Stimulated activated naive B cell treated with anti-CD40 and anti-IgM and Interleukin-4, amounts not matched to agents 10 μg/mL and 1 μg/mL and 100 μg/mL, for 72 hours (primary cell): ENCODE data around the gene SPO11.

ENCODE experiments used
- ATAC-seq, 2 donors: fragments of 150-1000 bp; cut with Tn5 transposase; replicated peaks; 2 replicates each; pipeline ENCODE4 v1.10.0; 2021; ENCODE audit warnings: moderate library complexity in 1 of 2
- DNase-seq: peaks from one replicate; pipeline ENCODE4 v3.0.0; 2021
- H3K27ac Mint-ChIP-seq: one replicate; pipeline ENCODE4 v1.8.0; 2022; ENCODE audit warnings: mild to moderate bottlenecking, mixed read lengths
- H3K27me3 Mint-ChIP-seq, 2 donors: one replicate each; pipeline ENCODE4 v1.8.0; 2022; ENCODE audit warnings: mixed read lengths in 2 of 2
- H3K36me3 Mint-ChIP-seq, 2 donors: one replicate each; pipeline ENCODE4 v1.8.0; 2022; ENCODE audit warnings: mixed read lengths in 2 of 2, mild to moderate bottlenecking in 1 of 2
- H3K4me1 Mint-ChIP-seq, 2 donors: one replicate each; pipeline ENCODE4 v1.8.0; 2022; ENCODE audit warnings: mixed read lengths in 2 of 2, mild to moderate bottlenecking in 1 of 2
- H3K4me3 Mint-ChIP-seq, 2 donors: one replicate each; pipeline ENCODE4 v1.8.0; 2022; ENCODE audit warnings: mild to moderate bottlenecking in 2 of 2, mixed read lengths in 2 of 2, moderate library complexity in 1 of 2
- H3K9me3 Mint-ChIP-seq, 2 donors: one replicate each; pipeline ENCODE4 v1.8.0; 2022; ENCODE audit warnings: mixed read lengths in 2 of 2, mild to moderate bottlenecking in 1 of 2

The SPO11 gene

DNA sequence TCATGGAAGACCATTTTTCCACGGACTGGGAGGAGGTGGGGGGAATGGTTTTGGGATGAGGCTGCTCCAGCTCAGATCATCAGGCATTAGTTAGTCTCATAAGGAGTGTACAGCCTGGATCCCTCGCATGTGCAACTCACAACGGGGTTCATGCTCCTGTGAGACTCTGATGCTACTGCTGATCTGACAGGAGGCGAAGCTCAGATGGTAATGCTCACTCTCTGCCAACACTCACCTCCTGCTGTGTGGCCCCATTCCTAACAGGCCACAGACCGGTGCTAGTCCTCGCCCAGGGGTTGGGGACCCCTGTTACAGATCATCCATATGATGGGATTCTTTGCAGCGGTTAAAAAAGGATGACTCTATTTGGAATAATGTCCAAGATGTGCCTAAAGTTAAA lies 35.6 kb upstream of the SPO11 start:
- no peak overlapping the region for H3K4me3 Mint-ChIP-seq
- H3K9me3 Mint-ChIP-seq = peaks cover 0 to 2% of the 10 kb centered on the region in 2 donors
- H3K4me1 Mint-ChIP-seq = no peaks in the 10 kb centered on the region
- no peak for ATAC-seq
- H3K36me3 Mint-ChIP-seq = no peaks in the 10 kb centered on the region
- H3K27me3 Mint-ChIP-seq = peaks cover 40 to 44% of the 10 kb centered on the region in 2 donors
- DNase-seq = no peak
- H3K27ac Mint-ChIP-seq = no peak overlapping the region

DNA sequence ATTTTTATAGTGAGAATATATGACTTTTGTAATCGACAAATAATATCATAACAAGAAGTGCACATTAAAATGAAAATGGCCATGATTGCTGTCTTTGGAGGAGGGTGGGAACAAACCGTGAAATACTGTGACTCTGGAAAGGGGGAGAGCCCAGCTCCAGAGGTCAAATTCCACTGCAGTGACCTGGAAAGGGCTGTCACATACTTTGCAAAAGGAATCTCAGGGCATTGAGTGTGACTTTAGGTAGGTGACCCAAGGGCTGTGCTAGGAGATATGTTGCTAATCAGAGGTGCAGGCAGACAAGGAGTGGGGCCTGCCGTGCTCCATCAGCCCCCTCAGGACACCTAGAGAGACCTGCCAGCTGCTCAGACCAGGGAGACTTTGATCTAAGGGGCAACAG lies 35.1 kb upstream of the SPO11 start:
- no peak overlapping the region for H3K4me3 Mint-ChIP-seq
- H3K27ac Mint-ChIP-seq = no peak overlapping the region
- H3K36me3 Mint-ChIP-seq = no peaks in the 10 kb centered on the region
- DNase-seq (no peak), ATAC-seq (no peak)
- peaks cover 0 to 2% of the 10 kb centered on the region in 2 donors for H3K9me3 Mint-ChIP-seq
- peaks cover 40 to 44% of the 10 kb centered on the region in 2 donors for H3K27me3 Mint-ChIP-seq
- no peaks in the 10 kb centered on the region for H3K4me1 Mint-ChIP-seq

DNA sequence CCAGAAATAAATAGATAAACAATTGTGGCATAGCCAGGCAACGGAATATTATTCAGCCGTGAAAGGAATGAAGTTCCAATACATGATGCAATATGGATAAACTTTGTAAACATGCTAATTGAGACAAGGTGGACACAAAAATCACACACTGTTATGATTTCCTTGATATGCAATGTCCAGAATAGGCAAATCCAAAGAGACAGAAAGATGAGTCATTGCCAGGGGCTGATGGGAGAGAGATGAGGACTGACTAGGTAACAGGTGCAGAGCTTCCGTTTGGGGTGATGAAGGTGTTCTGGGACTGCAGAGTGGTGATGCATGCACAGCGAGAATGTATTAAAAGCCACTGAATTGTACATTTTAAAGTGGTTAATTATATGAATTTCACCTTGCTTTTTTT lies 31.1 kb upstream of the SPO11 start:
- ATAC-seq (no peak), DNase-seq (no peak)
- Mint-ChIP-seq H3K4me1 (no peaks in the 10 kb centered on the region), H3K9me3 (peaks cover 0 to 4% of the 10 kb centered on the region in 2 donors), H3K4me3 (no peak overlapping the region), H3K27ac (no peak overlapping the region), H3K36me3 (no peaks in the 10 kb centered on the region), H3K27me3 (peaks cover 15 to 28% of the 10 kb centered on the region in 2 donors)

DNA sequence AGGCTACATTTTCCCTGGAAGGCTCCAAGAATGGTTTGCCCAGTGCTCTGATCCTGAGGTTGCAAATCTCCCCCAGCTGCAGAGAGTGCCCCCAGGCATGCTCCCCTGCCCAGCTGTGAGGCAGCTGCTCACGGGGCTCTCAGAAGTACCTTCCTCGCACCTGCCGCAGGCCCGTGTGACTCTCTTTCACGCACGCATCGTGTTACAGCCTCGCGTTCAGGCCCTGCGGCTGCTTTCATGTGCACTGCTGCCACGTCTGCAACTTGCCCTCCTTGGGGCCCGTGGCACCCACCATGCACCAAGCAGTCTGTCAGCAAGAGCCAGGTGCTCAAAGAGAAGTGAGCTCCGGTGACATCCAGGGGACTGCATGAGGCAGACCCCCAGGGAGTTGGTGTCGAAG lies 28.6 kb upstream of the SPO11 start:
- H3K9me3 Mint-ChIP-seq = peaks cover 0 to 4% of the 10 kb centered on the region in 2 donors
- ATAC-seq (no peak), DNase-seq (no peak)
- no peak overlapping the region for H3K27ac Mint-ChIP-seq
- no peak overlapping the region for H3K4me3 Mint-ChIP-seq
- H3K36me3 Mint-ChIP-seq = no peaks in the 10 kb centered on the region
- H3K27me3 Mint-ChIP-seq = peaks cover 29 to 39% of the 10 kb centered on the region in 2 donors
- H3K4me1 Mint-ChIP-seq = no peaks in the 10 kb centered on the region

DNA sequence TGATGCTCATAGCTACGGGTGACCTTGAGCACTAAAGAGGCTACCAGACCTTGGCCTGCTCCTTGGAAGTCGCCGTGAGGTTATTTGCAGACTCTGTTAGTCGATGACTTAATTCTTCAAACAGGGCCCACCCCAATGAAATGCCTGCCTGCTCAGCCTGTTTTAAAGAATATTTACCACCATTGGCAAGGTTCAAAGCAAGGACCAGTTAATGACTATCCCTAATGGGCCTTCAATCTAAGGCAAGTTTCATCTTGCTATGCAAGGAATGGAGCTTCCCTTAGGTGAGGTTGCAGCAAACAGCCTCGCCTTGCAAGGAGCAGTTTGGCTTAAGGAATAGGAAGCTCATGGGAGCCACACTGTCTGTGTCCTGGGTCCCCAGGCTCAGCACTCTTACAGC lies 22.9 kb upstream of the SPO11 start:
- Mint-ChIP-seq H3K27me3 (peaks cover 34 to 42% of the 10 kb centered on the region in 2 donors), H3K4me3 (no peak overlapping the region), H3K27ac (no peak overlapping the region), H3K4me1 (no peaks in the 10 kb centered on the region), H3K36me3 (no peaks in the 10 kb centered on the region), H3K9me3 (peaks cover 0 to 2% of the 10 kb centered on the region in 2 donors)
- no peak for DNase-seq
- ATAC-seq = no peak

DNA sequence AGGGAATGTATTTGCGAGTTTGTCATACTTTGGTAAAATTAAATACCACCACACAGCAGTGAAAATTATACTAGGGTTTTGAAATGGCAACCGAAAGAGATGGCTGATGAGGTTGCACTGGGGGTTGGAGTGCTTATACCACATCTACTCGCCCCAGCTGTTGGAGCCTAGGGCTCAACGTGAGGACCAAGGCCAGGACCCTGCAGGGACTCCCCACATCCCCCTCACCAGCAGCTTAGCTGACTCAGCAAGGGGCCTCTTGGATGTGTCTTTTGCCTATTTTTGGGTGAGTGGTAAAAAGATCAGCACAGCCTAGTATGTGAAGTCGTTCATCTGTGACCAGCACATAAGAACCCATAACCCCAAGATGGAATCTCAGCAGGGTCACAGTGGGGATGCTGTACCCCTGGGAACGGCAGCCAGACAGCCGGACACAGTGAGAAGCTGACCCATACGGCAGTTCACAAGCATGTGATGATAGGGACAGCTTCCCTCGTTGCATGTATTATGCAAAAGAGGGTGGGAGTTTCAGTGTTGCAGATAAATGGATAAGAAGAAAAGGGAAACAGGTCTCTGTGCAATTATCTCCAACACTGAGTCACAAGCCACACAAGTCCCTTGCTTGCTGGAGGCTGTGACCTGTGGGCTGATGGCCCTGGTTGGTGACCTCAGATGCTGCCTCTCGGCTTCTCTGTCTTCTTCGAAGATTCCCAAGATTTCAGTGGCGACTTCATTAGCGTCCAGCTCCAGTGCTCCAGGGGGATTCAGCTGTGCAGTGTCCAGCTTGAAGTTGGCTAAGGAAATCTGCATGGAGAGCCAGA lies 20.9 kb upstream of the SPO11 start:
- no peaks in the 10 kb centered on the region for H3K4me1 Mint-ChIP-seq
- H3K9me3 Mint-ChIP-seq = no peaks in the 10 kb centered on the region
- H3K27me3 Mint-ChIP-seq = peaks cover 27 to 31% of the 10 kb centered on the region in 2 donors
- no peak for ATAC-seq
- no peak overlapping the region for H3K27ac Mint-ChIP-seq
- H3K36me3 Mint-ChIP-seq = no peaks in the 10 kb centered on the region
- no peak overlapping the region for H3K4me3 Mint-ChIP-seq
- DNase-seq = no peak

DNA sequence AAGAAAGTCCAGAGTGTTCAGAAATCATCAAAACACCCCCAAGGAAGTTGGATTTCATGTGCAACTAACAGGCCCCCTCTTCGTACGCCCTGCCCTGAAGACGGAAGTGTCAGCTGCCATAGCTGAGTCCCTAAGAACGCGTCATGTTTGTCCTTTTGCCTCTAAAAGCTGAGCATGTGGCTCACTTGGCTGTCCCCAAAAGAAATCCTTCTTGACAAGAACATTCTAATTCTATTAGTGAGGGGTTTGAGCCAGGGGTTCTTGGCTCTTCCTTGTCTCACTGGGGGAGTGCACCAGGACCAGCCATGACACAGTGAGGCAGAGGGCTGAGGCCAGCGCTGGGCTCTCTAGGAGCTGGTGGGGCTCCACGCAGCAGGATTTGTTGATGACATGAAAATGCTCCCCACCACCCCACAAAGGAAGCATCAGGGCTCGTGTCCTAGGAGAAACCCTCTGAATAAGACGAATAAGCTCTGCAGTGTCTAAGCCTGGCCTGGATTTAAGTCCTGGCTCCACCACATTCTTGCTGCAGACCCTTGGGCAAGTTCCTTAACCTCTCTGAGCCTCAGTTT lies 20.0 kb upstream of the SPO11 start:
- no peak for ATAC-seq
- Mint-ChIP-seq H3K36me3 (no peaks in the 10 kb centered on the region), H3K4me1 (no peaks in the 10 kb centered on the region), H3K4me3 (no peak overlapping the region), H3K27ac (no peak overlapping the region), H3K27me3 (peaks cover 21 to 22% of the 10 kb centered on the region in 2 donors), H3K9me3 (no peaks in the 10 kb centered on the region)
- no peak for DNase-seq

DNA sequence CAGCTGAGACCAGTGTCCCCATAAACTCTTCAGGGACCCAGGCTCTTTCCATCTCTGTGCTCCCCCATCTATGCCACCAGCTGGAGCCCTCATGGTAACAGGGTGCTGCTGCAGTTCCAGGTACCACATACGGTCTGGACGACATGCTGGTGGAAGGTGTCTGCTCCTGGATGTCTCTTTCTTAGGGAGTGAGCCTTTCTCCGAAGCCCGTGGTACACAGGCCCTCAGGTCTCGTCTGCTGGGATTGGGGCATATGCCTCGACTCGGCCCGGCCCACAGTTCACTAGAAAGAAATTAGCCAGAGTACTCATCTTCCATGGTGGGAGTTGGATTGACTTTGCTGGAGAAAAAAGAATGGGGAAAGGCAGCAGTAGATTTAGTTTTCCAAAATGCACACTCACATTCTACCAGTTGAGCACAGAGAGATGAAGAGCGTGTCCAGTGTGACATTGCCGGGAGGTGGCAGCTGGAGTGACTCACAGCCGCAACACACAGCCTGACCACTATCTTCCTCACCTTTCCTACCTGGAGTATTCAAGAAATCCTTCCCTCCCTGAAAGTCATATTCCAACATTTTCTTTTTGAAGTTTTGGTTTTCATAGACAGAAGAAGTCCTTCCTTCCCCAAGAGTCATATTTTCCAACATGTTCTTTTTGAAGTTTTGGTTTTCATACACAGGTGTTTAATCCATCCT lies 18.6 kb upstream of the SPO11 start:
- no peak for ATAC-seq
- peaks cover 9 to 23% of the 10 kb centered on the region in 2 donors for H3K27me3 Mint-ChIP-seq
- DNase-seq = no peak
- no peaks in the 10 kb centered on the region for H3K4me1 Mint-ChIP-seq
- no peaks in the 10 kb centered on the region for H3K9me3 Mint-ChIP-seq
- no peak overlapping the region for H3K27ac Mint-ChIP-seq
- no peaks in the 10 kb centered on the region for H3K36me3 Mint-ChIP-seq
- H3K4me3 Mint-ChIP-seq = no peak overlapping the region

DNA sequence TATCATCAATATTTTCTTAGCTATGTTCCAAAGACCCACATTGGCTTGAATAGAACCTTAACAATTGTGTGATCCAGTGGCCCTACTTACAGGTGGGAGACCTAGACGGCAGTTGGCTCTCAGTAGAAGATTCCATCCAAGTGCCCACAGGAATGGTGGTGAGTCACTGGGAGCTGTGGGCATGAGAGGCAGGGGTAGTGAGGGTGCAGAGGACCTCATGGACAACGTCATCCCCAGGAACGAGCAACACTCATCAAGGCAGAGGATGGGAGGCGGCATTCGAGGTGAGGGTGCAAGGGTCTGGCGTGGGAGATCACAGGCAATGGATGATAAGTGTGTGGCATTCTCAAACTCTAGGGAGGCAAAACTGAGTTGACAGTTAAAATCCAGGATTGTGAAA lies 17.5 kb upstream of the SPO11 start:
- H3K4me3 Mint-ChIP-seq = no peak overlapping the region
- H3K27ac Mint-ChIP-seq = no peak overlapping the region
- H3K4me1 Mint-ChIP-seq = no peaks in the 10 kb centered on the region
- DNase-seq (no peak), ATAC-seq (no peak)
- H3K9me3 Mint-ChIP-seq = no peaks in the 10 kb centered on the region
- no peaks in the 10 kb centered on the region for H3K36me3 Mint-ChIP-seq
- H3K27me3 Mint-ChIP-seq = peaks cover 6 to 20% of the 10 kb centered on the region in 2 donors

DNA sequence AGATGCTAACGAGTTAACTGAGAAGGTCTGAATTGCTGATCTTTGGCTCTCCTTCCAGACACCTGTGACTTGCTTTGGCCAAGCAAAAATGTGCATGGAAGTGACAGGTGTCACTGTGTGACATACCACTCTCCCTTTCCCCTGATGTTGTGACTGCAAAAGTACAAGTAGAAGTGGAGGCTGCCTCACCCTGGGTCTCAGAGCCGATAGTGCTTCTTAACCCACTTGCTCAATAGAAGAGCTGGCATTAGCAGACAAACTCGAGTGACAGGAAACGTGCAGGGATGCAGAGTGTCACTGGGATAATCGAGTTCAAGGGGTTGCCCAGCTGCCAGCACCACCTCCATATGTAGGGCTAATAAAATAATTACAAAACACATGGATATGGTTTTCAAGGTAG lies 16.4 kb upstream of the SPO11 start:
- Mint-ChIP-seq H3K27me3 (peaks cover 6 to 27% of the 10 kb centered on the region in 2 donors), H3K9me3 (no peaks in the 10 kb centered on the region), H3K4me1 (no peaks in the 10 kb centered on the region), H3K27ac (no peak overlapping the region), H3K36me3 (no peaks in the 10 kb centered on the region), H3K4me3 (no peak overlapping the region)
- no peak for ATAC-seq
- no peak for DNase-seq

DNA sequence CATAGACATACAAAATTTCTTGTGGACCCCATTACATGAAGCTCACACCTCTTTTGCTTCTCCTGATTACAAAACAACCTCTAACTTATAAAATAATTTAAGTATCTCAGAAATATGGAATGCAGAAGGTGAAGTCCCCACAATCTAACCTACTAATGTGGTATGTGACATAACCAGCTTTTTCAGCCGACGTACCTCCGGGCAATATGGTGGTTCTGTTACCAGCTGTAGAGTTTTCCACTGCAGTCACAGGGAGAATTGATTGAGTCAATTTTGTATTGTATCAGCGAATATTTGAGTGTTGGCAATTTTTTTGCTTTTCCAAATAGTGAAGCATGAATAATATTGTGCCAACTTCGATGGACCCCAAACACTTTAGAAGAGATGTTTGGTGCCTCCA lies 15.7 kb upstream of the SPO11 start:
- Mint-ChIP-seq H3K9me3 (no peaks in the 10 kb centered on the region), H3K36me3 (no peaks in the 10 kb centered on the region), H3K27ac (no peak overlapping the region), H3K4me3 (no peak overlapping the region), H3K27me3 (peaks cover 12 to 31% of the 10 kb centered on the region in 2 donors), H3K4me1 (no peaks in the 10 kb centered on the region)
- no peak for ATAC-seq
- no peak for DNase-seq

DNA sequence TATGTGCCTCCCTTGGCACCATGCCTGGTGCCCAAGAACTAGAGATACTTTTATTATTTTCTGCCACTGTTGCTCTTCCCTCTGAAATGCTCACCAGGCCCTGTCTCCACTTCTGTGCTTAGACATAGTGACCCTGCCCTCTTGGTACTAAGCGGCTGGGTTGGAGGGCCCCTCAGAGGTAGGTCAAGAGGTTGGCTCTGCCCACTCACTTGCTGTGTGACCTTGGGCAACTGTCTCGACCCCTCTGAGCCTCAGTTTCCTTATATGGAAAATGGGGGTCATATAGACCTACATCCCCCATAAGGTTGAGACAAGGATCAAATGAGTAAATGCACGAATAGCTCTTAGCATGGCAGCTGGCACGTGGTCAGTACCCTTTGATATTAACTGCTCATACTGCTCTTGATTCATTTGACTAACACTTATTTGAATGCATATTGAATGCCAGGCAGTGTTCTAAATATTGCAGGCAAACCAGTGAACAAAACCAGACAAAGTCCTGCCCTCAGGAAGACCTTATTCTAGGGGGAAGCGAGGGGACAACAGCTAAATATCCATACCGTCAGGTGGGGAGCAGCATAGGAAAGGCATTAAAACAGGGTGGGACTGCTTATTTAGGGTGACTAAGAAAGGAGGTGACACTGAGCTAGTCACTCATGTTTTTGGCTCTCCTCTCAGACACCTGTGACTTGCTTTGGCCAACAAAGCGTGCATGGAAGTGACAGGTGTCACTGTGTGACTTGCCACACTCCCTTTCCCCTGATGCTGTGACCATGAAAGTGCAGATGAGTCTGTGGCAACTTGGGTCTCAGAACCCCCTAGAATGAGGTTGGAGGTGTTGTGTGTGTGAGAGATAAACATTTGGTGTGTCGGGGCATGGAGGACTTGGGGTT lies 14.3 kb upstream of the SPO11 start:
- H3K4me1 Mint-ChIP-seq = no peaks in the 10 kb centered on the region
- no peak overlapping the region for H3K27ac Mint-ChIP-seq
- H3K27me3 Mint-ChIP-seq = peaks cover 22 to 32% of the 10 kb centered on the region in 2 donors
- H3K36me3 Mint-ChIP-seq = no peaks in the 10 kb centered on the region
- ATAC-seq = no peak
- no peaks in the 10 kb centered on the region for H3K9me3 Mint-ChIP-seq
- DNase-seq = no peak
- H3K4me3 Mint-ChIP-seq = no peak overlapping the region

DNA sequence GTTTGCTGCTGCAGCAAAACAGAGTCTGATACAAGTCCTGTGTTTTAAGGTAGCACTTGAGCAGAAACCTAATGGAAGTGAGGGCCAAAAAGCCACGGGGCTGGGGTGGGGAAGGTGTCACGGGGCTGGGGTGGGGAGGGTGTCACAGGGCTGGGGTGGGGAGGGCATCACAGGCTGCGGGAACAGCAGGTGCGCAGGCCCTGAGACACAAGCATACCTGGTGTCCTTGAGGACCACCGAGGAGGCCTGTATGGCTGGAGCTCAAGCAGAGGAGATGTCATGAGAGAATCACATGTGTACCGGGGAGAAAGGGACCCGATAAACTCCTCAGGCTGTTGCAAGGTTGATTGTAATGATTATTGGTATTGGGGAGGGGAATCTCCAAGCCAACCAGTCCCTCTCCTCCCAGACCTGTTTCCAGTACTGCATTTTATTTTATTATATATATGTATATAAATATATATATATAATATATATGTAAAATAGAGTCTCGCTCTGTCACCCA lies 13.6 kb upstream of the SPO11 start:
- Mint-ChIP-seq H3K4me1 (no peaks in the 10 kb centered on the region), H3K27ac (no peak overlapping the region)

DNA sequence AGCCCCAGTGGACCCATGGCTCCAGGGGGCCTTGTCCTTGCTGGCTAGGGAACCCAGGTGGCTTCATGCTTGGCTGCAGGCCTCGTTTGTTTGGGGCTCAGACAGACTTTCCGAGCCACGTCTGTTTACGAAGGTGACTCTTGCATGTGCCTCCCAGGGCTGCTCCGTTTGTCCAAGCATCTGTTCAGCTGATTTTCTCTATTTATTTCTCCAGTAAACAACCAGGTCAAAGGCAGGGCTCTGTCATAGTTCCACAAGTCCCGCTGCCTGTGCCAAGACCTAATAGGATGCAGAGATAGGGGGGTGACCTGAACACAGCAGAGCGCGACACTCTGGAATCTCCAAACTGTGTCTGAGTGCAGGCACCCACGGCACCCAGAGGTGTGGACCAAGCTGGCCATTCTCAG lies 12.8 kb upstream of the SPO11 start:
- Mint-ChIP-seq H3K4me3 (no peak overlapping the region), H3K36me3 (no peaks in the 10 kb centered on the region), H3K27ac (no peak overlapping the region), H3K27me3 (peaks cover 32 to 39% of the 10 kb centered on the region in 2 donors), H3K4me1 (no peaks in the 10 kb centered on the region), H3K9me3 (no peaks in the 10 kb centered on the region)
- ATAC-seq (no peak), DNase-seq (no peak)

More for the DNA sequence above, 13.6 kb upstream of the SPO11 start:
- no peak for ATAC-seq
- no peak for DNase-seq
- Mint-ChIP-seq H3K27me3 (peaks cover 25 to 33% of the 10 kb centered on the region in 2 donors), H3K9me3 (no peaks in the 10 kb centered on the region), H3K36me3 (no peaks in the 10 kb centered on the region), H3K4me3 (no peak overlapping the region)
